Thyroid gland (tissue), 4 donors: ENCODE measurements around the gene CDHR1. TPM values are rescaled to one million over a fixed set of nuclear protein-coding genes. Genes with fewer than 3 reads are reported as not detected.
"Not testable (repeated sequence)": the region's sequence is repeated elsewhere in the genome, so short reads cannot be mapped to it uniquely, and the experiment has no call there.

ENCODE experiments used
- DNase-seq, 2 donors: peaks; one replicate each; pipeline ENCODE4 v3.0.0-alpha.2; 2019
- H3K27ac ChIP-seq, 3 donors: fragments of 200-600 bp; sonication (generic); 1 replicate in 2 of 3; 2 replicates in 1 of 3; pipeline ENCODE4 v1.5.1; 2016 to 2019; ENCODE audit warnings: mild to moderate bottlenecking in 1 of 3, moderate library complexity in 1 of 3
- H3K27me3 ChIP-seq: fragments of 200-600 bp; sonication (generic); one replicate; pipeline ENCODE4 v1.5.1; 2019
- H3K36me3 ChIP-seq, 2 donors: fragments of 200-600 bp; sonication (generic); one replicate each; pipeline ENCODE4 v1.5.1; 2016 to 2019
- H3K4me1 ChIP-seq, 2 donors: fragments of 200-600 bp; sonication (generic); one replicate each; pipeline ENCODE4 v1.5.1; 2017 to 2019
- H3K4me3 ChIP-seq, 3 donors: fragments of 200-600 bp; sonication (generic); replicated peaks in 1 of 3; 1 replicate in 2 of 3; 2 replicates in 1 of 3; pipeline ENCODE4 v1.5.1; 2016; ENCODE audit warnings: mild to moderate bottlenecking in 1 of 3
- H3K9me3 ChIP-seq: fragments of 200-600 bp; sonication (generic); one replicate; pipeline ENCODE4 v1.5.1; 2017
- CTCF ChIP-seq, 6 experiments: fragments of 200-600 bp in 3 of 6; fragments of 450-650 bp in 3 of 6; sonication (generic) in 3 of 6; IDR thresholded peaks; one replicate each; pipeline ENCODE4 v1.5.1; 2016 to 2019; ENCODE audit warnings: antibody characterized with exemption in 6 of 6, mild to moderate bottlenecking in 2 of 6, inconsistent platforms in 1 of 6, moderate library complexity in 1 of 6
- POLR2A ChIP-seq, 2 donors: fragments of 450-650 bp; IDR thresholded peaks; one replicate each; pipeline ENCODE4 v1.6.1; 2017; ENCODE audit warnings: antibody characterized with exemption in 2 of 2, mild to moderate bottlenecking in 2 of 2, moderate library complexity in 1 of 2
- WGBS, 2 donors: methylation state at CpG; one replicate each; pipeline ENCODE4 v1.1.5; 2017; 5-methylcytosine and 5-hydroxymethylcytosine counted together
- intact Hi-C: fragments of 100-400 bp; cut with DNase I; formaldehyde crosslinking; loops from one replicate; pipeline ENCODE4 v1.15.1; 2023
- total RNA-seq, 4 donors: library from RNA; depleted of rRNA; stranded (reverse); fragments of >200 nt; gene quantifications; one replicate each; pipeline ENCODE4 v1.2.3, GENCODE V29; 2016

CDHR1 gene
- total RNA-seq, 4 donors from 2014 or later = 0.17 TPM; not detected in 3

- H3K27me3 ChIP-seq, H3K4me3 ChIP-seq, H3K4me1 ChIP-seq, H3K27ac ChIP-seq, DNase-seq, intact Hi-C loops, H3K36me3 ChIP-seq, H3K9me3 ChIP-seq: not testable (repeated sequence)
- whole genome bisulfite sequencing, 2 donors = 93 to 98% methylated on average over 2 of the region's 2 CpGs
Measured at GRCh38 chr10:84171237-84171636, 23.1 kb upstream of the CDHR1 start.

- H3K4me1 ChIP-seq, H3K27me3 ChIP-seq, H3K4me3 ChIP-seq, H3K9me3 ChIP-seq, H3K36me3 ChIP-seq, H3K27ac ChIP-seq, DNase-seq, intact Hi-C loops: not testable (repeated sequence)
- WGBS, 2 donors = 75 to 91% methylated on average over 10 to 21 of the region's 21 CpGs
Measured at GRCh38 chr10:84171700-84172466, 22.5 kb upstream of the CDHR1 start.

- no peaks in the 10 kb centered on the region for H3K27me3 ChIP-seq
- intact Hi-C loops = no loop called here
- H3K36me3 ChIP-seq = no peaks in the 10 kb centered on the region
- no peak for DNase-seq
- 92 to 95% methylated on average over 9 of the region's 9 CpGs for WGBS, 2 donors
- H3K4me3 ChIP-seq = no peak overlapping the region
- H3K27ac ChIP-seq = no peak overlapping the region
- H3K4me1 ChIP-seq = no peaks in the 10 kb centered on the region
- TF ChIP-seq CTCF (IDR thresholded peaks at IDR 0.05) = no peak
- no peak for TF ChIP-seq POLR2A (IDR thresholded peaks at IDR 0.05)
- no peaks in the 10 kb centered on the region for H3K9me3 ChIP-seq
Measured at GRCh38 chr10:84172467-84173356, 21.6 kb upstream of the CDHR1 start.

DNA sequence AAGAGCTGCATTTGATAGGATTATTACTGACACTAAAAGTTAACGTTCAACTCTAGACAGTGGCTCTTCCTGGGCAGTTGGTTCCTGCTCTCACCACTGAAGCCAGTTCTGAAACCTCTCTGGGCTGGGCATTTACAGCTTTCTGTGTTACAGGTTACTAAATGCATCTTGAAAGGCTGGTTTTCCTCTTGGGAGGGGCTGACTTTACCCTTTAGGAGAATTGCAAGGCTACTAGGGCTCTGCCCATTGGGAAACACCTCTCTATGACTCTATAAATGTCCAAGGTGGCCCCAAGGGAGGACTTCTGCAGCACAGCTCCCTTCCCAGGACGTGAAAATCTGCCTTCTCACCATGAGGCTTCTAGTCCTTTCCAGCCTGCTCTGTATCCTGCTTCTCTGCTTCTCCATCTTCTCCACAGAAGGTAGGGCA, 20.8 kb upstream of the CDHR1 start, which contains the start of gene GPR15LG:
TSS of gene GPR15LG (plus strand) at position 301 of the 429 bp plus-strand sequence. CDS start at position 352, 51 bp downstream.
- WGBS, 2 donors = 67 to 89% methylated on average over 2 of the region's 2 CpGs
- TF ChIP-seq CTCF (IDR thresholded peaks at IDR 0.05) (no peak), POLR2A (IDR thresholded peaks at IDR 0.05) (no peak)
- H3K9me3 ChIP-seq = no peaks in the 10 kb centered on the region
- H3K4me3 ChIP-seq = no peak within 1 kb of the TSS
- no peaks in the 10 kb centered on the region for H3K27me3 ChIP-seq
- H3K4me1 ChIP-seq = no peaks in the 10 kb centered on the region
- no peaks in the 10 kb centered on the region for H3K36me3 ChIP-seq
- H3K27ac ChIP-seq = no peak within 1 kb of the TSS
- intact Hi-C loops = no loop called here
- no peak for DNase-seq

GRCh38 chr10:84175436-84175835, 18.9 kb upstream of the CDHR1 start:
- Histone ChIP-seq H3K4me1 (peaks cover 7 to 10% of the 10 kb centered on the region in 2 donors), H3K27me3 (no peaks in the 10 kb centered on the region), H3K4me3 (no peak overlapping the region), H3K9me3 (no peaks in the 10 kb centered on the region), H3K36me3 (no peaks in the 10 kb centered on the region), H3K27ac (no peak overlapping the region)
- 93 to 95% methylated on average over 6 of the region's 6 CpGs for WGBS, 2 donors
- DNase-seq = no peak
- intact Hi-C loops = no loop called here
- TF ChIP-seq CTCF (IDR thresholded peaks at IDR 0.05) = no peak
- no peak for TF ChIP-seq POLR2A (IDR thresholded peaks at IDR 0.05)

DNA sequence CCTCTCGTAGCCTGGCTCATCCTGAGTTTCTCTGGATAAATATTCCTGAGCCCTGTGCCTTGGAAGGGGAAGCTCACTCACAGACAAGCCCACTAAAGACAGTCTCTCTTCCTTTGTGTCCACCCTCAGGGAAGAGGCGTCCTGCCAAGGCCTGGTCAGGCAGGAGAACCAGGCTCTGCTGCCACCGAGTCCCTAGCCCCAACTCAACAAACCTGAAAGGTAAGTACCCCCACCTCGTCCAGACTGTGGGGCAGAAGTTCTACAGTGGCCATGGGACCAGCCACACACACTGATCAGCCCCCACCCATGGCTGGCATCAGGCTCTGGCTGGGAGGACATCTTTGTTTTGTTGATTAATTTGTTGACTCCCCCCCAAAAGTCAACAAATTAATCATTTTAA, 18.0 kb upstream of the CDHR1 start:
- no peak for DNase-seq
- 88 to 98% methylated on average over 4 of the region's 4 CpGs for WGBS, 2 donors
- TF ChIP-seq CTCF (IDR thresholded peaks at IDR 0.05) (no peak), POLR2A (IDR thresholded peaks at IDR 0.05) (no peak)
- Histone ChIP-seq H3K27ac (no peak overlapping the region), H3K9me3 (no peaks in the 10 kb centered on the region), H3K27me3 (no peaks in the 10 kb centered on the region), H3K4me1 (peaks cover 7 to 10% of the 10 kb centered on the region in 2 donors), H3K4me3 (no peak overlapping the region), H3K36me3 (no peaks in the 10 kb centered on the region)
- intact Hi-C loops = no loop called here
